Kidney (tissue), 14 donors: ENCODE measurements around the gene HES5. TPM values are rescaled to one million over a fixed set of nuclear protein-coding genes. Genes with fewer than 3 reads are reported as not detected.

ENCODE experiments used
- DNase-seq, 5 donors: peaks; one replicate each; pipeline ENCODE4 v3.0.0-alpha.2; 2013 to 2020
- FAIRE-seq: peaks from 2 replicates; lab custom pipeline; 2012; peaks lifted over from hg19 to GRCh38; lab: Jason Lieb, UNC
- H3K27ac ChIP-seq, 2 donors: one replicate each; pipeline ENCODE4 v1.7.0; 2013; ENCODE audit warnings: low read depth in 2 of 2, low read length in 2 of 2, inconsistent platforms in 1 of 2
- H3K27me3 ChIP-seq: one replicate; pipeline ENCODE4 v1.7.1; 2013; ENCODE audit warnings: low read length, inconsistent platforms; ENCODE audit not compliant: control insufficient read depth, insufficient read depth
- H3K36me3 ChIP-seq, 3 donors: one replicate each; pipeline versions ENCODE4 v1.7.0 to v1.7.1; 2013; ENCODE audit warnings: low read length in 3 of 3, control low read depth in 1 of 3, inconsistent platforms in 1 of 3; ENCODE audit not compliant: insufficient read depth in 3 of 3, control insufficient read depth in 2 of 3
- H3K4me1 ChIP-seq, 3 donors: one replicate each; pipeline versions ENCODE4 v1.7.0 to v1.7.1; 2013; ENCODE audit warnings: low read length in 3 of 3, inconsistent platforms in 1 of 3, low read depth in 1 of 3; ENCODE audit not compliant: control insufficient read depth in 2 of 3, insufficient read depth in 2 of 3
- H3K4me3 ChIP-seq, 3 donors: one replicate each; pipeline versions ENCODE4 v1.7.0 to v1.8.1; 2013; ENCODE audit warnings: low read length in 3 of 3, control low read depth in 1 of 3, inconsistent platforms in 1 of 3
- H3K9ac ChIP-seq, 3 donors: one replicate each; pipeline versions ENCODE4 v1.7.0 to v1.7.1; 2013; ENCODE audit warnings: low read length in 3 of 3, control low read depth in 1 of 3, inconsistent platforms in 1 of 3
- H3K9me3 ChIP-seq, 3 donors: one replicate each; pipeline versions ENCODE4 v1.7.0 to v1.7.1; 2013; ENCODE audit warnings: low read length in 3 of 3, control low read depth in 1 of 3, inconsistent platforms in 1 of 3; ENCODE audit not compliant: control insufficient read depth in 2 of 3, insufficient read depth in 1 of 3
- intact Hi-C: fragments of 100-400 bp; cut with DNase I; formaldehyde crosslinking; loops from one replicate; pipeline ENCODE4 v1.11.1; 2022
- polyA plus RNA-seq: library from polyadenylated mRNA; stranded (reverse); fragments of 350-450 nt; fragmentation: Illumina TruSeq; extraction: RNeasy Lipid Tissue Mini Kit (QIAGEN cat#74804); gene quantifications from one replicate; pipeline ENCODE4 v1.2.3, GENCODE V29; 2014; ENCODE audit warnings: low read depth, low replicate concordance; ENCODE audit not compliant: insufficient read depth
- total RNA-seq: library from RNA; stranded (reverse); fragmentation: NEBNext Ultra II Directional; extraction: Animal tissue kit (Norgen Biotek cat#: 25700); gene quantifications from one replicate; pipeline ENCODE4 v1.2.1, GENCODE V29; 2021
- TF ChIP-seq, protein P1 (sequence below): IDR thresholded peaks from 3 replicates; pipeline ENCODE4 v1.5.1; 2012; ENCODE audit warnings: mild to moderate bottlenecking, moderate library complexity, borderline replicate concordance; ENCODE audit not compliant: insufficient read depth; ENCODE audit errors: extremely low read depth
- donor health status: control.
- donor health status: control.
- donor health status: control.
- donor health status: control.
- donor health status: control.
- donor health status: DM: yes; HTN: yes; CAD: no.
- donor health status: Normal renal cell carcinoma (clear cell type).

HES5 gene
- total and polyA plus RNA-seq, 2 donors from 2014 or later: 0.44 TPM; not detected in 1

DNA sequence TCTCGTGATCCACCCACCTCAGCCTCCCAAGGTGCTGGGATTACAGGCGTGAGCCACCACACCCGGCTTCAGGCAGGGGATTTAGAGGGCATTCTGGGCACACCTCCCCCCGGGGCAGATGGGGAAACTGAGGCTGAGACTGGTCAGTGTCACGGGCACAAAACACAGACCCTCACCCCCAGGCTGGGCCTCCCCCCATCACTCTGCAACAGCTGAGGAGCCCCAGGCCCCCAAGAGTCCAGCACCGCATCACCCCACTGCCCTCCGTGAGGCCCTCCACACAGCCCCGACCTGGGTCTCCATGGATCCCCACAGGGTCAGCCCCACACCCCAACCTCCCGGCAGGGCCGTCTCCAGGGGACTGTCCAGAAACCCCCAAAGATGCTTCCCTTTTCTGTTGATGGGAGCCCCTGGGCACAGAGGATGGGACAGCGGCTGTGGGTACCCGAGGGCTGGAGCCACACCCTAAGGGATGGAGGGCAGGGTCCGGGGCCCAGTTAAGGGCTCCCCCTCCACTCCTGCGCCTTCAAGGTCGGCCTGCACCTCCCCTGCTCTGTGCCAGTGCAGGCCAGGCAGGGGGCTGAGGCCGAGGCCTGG, 37.1 kb upstream of the HES5 start:
- Histone ChIP-seq H3K9me3 (no peaks in the 10 kb centered on the region), H3K27me3 (no peaks in the 10 kb centered on the region), H3K9ac (no peak overlapping the region), H3K4me1 (no peaks in the 10 kb centered on the region), H3K36me3 (no peaks in the 10 kb centered on the region), H3K27ac (no peak overlapping the region), H3K4me3 (no peak overlapping the region)
- peak in 1 of 5 donors; percentile 69 for DNase-seq
- TF ChIP-seq, protein P1, sequence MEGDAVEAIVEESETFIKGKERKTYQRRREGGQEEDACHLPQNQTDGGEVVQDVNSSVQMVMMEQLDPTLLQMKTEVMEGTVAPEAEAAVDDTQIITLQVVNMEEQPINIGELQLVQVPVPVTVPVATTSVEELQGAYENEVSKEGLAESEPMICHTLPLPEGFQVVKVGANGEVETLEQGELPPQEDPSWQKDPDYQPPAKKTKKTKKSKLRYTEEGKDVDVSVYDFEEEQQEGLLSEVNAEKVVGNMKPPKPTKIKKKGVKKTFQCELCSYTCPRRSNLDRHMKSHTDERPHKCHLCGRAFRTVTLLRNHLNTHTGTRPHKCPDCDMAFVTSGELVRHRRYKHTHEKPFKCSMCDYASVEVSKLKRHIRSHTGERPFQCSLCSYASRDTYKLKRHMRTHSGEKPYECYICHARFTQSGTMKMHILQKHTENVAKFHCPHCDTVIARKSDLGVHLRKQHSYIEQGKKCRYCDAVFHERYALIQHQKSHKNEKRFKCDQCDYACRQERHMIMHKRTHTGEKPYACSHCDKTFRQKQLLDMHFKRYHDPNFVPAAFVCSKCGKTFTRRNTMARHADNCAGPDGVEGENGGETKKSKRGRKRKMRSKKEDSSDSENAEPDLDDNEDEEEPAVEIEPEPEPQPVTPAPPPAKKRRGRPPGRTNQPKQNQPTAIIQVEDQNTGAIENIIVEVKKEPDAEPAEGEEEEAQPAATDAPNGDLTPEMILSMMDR: no peak
- intact Hi-C loops: no loop called here
- FAIRE-seq: no peak

DNA sequence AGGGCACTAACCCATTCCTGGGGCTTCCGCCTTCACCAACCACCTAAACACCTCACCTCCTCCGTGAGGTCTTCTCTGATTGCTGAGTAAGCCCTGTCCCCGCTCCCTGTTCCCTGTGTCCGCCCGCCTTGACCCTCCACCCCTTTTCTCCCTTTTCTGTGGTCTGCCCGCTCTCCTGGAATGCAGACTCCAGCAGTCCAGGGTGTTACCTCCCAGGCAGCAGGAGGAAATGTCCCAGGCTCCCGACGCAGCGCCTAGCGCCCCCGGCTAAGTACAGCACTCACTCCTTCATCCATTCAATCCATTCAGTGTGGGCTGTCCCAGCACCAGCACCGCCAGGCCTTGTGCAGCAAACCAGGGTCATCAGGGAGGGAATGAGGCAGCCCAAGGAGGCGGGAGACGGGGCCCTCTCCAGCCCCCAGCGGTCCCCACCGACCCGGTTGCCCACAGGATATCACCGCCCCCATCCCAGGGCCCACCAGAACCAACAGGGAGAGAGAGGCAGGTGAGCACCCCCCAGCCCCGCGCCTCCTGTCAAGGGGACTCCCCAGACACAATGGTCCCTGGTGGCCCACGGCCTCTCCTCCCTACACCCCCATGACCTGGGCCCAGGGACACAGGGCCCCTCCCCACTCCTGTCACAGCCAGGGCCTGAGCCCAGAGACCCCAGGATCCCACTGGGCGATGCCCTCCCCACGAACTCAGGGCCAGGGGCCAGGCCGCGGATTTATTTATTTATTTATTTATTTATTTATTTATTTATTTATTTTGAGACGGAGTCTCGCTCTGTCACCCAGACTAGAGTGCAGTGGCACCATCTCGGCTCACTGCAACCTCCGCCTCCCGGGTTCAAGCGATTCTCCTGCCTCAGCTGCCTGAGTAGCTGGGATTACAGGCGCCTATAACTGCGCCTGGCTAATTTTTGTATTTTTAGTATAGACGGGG, 36.3 kb upstream of the HES5 start:
- H3K4me3 ChIP-seq: no peak overlapping the region
- H3K9me3 ChIP-seq: no peaks in the 10 kb centered on the region
- TF ChIP-seq, protein P1: no peak
- H3K9ac ChIP-seq: no peak overlapping the region
- intact Hi-C loops: no loop called here
- no peak overlapping the region for H3K27ac ChIP-seq
- H3K27me3 ChIP-seq: no peaks in the 10 kb centered on the region
- no peaks in the 10 kb centered on the region for H3K4me1 ChIP-seq
- DNase-seq (peak in 3 of 5 donors; percentile 65 to 83 (median 66)), FAIRE-seq (no peak)
- no peaks in the 10 kb centered on the region for H3K36me3 ChIP-seq

DNA sequence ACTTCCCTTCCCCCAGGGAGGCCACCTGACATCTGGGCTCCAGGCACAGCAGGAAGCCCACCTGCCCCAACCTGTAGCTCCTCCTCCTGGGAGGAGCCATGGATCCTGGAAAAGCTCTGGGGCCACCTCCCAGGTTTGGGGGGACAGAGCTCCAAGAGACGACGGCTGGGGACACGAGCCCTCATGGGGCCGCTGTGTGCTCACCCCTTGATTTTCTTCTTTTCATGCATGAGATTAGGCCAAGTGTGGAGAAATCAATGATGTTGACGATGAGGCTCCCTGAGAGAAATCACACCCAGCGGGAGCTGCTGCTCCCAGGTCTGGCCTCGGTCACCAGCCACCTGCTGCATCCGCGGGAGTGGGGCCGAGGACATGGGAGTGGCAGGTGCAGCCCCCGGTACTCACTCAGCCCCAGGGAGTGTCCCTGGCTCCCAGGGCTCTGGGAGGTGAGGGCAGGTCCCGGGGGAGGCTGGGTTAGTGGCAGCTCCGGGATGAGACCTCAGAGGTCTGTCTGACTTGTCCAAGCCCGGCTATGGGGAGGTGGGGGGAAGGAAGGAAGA, 34.8 kb upstream of the HES5 start:
- H3K27ac ChIP-seq: no peak overlapping the region
- DNase-seq (peak in 1 of 5 donors; percentile 75), FAIRE-seq (no peak)
- H3K4me1 ChIP-seq: no peaks in the 10 kb centered on the region
- no peak overlapping the region for H3K9ac ChIP-seq
- no peaks in the 10 kb centered on the region for H3K36me3 ChIP-seq
- H3K9me3 ChIP-seq: no peaks in the 10 kb centered on the region
- no peak overlapping the region for H3K4me3 ChIP-seq
- no peaks in the 10 kb centered on the region for H3K27me3 ChIP-seq
- TF ChIP-seq, protein P1: no peak
- intact Hi-C loops: no loop called here
